ENCODE data around the gene FXYD3. TPM values are rescaled to one million over a fixed set of nuclear protein-coding genes. Genes with fewer than 3 reads are reported as not detected.
A peak's percentile ranks its signal among the peaks of the same experiment; 100 is the strongest.

The FXYD3 gene
- total and polyA plus RNA-seq, 2 of the 13 experiments (the other 11 are each of a cell fraction or from before 2014, with no cell fraction given) = 4.9 TPM; not detected in 1

DNA sequence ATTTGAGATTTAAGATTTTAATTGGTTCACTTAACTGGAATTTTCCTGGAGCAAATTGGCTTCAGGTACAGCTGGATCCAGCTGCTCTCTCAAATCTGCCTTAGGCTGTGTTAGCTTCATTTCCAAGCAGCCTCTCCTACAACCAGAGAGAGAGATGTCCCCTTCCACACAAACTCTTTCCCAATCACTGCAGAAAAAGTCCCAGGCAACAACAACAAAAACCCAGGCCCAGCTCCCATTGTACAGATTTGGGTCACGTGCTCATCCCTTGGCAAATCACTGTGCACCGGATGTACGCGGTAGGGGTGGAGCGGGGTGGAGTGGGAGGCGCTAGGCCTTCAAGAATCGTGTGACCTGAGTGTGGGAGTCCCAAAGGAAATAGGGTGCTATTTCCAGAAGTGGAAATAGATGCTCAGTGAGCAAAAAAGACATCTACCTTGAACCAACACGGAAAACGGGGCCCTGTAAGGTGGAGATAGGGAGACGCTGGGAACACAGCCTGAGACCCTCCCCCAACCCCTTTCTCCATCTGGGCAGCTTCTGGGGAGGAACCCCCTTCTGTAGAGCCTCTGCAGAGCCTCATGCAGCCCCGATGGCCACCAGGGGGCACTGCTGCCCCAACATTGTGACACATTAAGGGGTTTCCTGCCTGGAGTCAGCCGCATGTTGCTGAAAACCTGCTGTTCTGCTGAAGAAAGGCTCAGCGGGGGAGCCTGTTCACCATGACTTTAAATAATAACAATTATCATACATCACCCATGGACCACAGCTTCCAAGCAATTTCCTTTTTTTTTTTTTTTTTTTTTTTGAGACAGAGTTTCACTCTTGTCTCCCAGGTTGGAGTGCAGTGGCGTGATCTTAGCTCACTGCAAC is 48.7 kb upstream of the FXYD3 start (continued):
- TF ChIP-seq PRMT3 (CRISPR knock-in tag; IDR thresholded peaks at IDR 0.05; ENCODE audit: borderline replicate concordance, low read depth) (no peak), ZNF235 (CRISPR knock-in tag; IDR thresholded peaks at IDR 0.05; ENCODE audit: borderline replicate concordance) (no peak; the same call in 1 of the 2 replicates), HDAC1 (CRISPR knock-in tag; IDR thresholded peaks at IDR 0.05) (no peak), NFATC3 (CRISPR knock-in tag; IDR thresholded peaks at IDR 0.05) (no peak), ZNF432 (CRISPR knock-in tag; IDR thresholded peaks at IDR 0.05; ENCODE audit: borderline replicate concordance) (no peak), IRF2 (CRISPR knock-in tag; IDR thresholded peaks at IDR 0.05) (no peak), NR2F1 (CRISPR knock-in tag; IDR thresholded peaks at IDR 0.05) (peak in 1 of 2 experiments; percentile 16; a peak in 1 of 4 replicates), MAFK (conservative IDR thresholded peaks at IDR 0.05 in 1 of 2, IDR thresholded peaks at IDR 0.05 in 1 of 2; ENCODE audit: low read length in 2 of 2) (no peak), NR2C2 (CRISPR knock-in tag; IDR thresholded peaks at IDR 0.05; ENCODE audit: borderline replicate concordance) (no peak), PRPF4 (IDR thresholded peaks at IDR 0.05; ENCODE audit: low read depth, low read length, poor library complexity, severe bottlenecking) (no peak), EEA1 (CRISPR knock-in tag; IDR thresholded peaks at IDR 0.05; ENCODE audit: borderline replicate concordance) (no peak), GATAD2A (CRISPR knock-in tag; IDR thresholded peaks at IDR 0.05) (peak; percentile 15; the same call in 1 of the 2 replicates), RAD51 (IDR thresholded peaks at IDR 0.05; ENCODE audit: borderline replicate concordance) (peak; percentile 89), NR2F2 (IDR thresholded peaks at IDR 0.05; ENCODE audit: borderline replicate concordance, low read depth) (no peak), KDM2A (CRISPR knock-in tag; IDR thresholded peaks at IDR 0.05; ENCODE audit: borderline replicate concordance, low read depth) (peak; percentile 58; the same call in 1 of the 2 replicates)
- TF ChIP-seq, protein P1, sequence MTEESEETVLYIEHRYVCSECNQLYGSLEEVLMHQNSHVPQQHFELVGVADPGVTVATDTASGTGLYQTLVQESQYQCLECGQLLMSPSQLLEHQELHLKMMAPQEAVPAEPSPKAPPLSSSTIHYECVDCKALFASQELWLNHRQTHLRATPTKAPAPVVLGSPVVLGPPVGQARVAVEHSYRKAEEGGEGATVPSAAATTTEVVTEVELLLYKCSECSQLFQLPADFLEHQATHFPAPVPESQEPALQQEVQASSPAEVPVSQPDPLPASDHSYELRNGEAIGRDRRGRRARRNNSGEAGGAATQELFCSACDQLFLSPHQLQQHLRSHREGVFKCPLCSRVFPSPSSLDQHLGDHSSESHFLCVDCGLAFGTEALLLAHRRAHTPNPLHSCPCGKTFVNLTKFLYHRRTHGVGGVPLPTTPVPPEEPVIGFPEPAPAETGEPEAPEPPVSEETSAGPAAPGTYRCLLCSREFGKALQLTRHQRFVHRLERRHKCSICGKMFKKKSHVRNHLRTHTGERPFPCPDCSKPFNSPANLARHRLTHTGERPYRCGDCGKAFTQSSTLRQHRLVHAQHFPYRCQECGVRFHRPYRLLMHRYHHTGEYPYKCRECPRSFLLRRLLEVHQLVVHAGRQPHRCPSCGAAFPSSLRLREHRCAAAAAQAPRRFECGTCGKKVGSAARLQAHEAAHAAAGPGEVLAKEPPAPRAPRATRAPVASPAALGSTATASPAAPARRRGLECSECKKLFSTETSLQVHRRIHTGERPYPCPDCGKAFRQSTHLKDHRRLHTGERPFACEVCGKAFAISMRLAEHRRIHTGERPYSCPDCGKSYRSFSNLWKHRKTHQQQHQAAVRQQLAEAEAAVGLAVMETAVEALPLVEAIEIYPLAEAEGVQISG (CRISPR knock-in tag; IDR thresholded peaks at IDR 0.05) = 0 out of 2 replicates have a peak, but pooled peaks have one; percentile 15
- TF ChIP-seq, protein P2, sequence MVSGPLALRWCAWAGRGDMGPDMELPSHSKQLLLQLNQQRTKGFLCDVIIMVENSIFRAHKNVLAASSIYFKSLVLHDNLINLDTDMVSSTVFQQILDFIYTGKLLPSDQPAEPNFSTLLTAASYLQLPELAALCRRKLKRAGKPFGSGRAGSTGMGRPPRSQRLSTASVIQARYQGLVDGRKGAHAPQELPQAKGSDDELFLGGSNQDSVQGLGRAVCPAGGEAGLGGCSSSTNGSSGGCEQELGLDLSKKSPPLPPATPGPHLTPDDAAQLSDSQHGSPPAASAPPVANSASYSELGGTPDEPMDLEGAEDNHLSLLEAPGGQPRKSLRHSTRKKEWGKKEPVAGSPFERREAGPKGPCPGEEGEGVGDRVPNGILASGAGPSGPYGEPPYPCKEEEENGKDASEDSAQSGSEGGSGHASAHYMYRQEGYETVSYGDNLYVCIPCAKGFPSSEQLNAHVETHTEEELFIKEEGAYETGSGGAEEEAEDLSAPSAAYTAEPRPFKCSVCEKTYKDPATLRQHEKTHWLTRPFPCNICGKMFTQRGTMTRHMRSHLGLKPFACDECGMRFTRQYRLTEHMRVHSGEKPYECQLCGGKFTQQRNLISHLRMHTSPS (CRISPR knock-in tag; IDR thresholded peaks at IDR 0.05; ENCODE audit: low read depth) = no peak
- TF ChIP-seq, protein P3, sequence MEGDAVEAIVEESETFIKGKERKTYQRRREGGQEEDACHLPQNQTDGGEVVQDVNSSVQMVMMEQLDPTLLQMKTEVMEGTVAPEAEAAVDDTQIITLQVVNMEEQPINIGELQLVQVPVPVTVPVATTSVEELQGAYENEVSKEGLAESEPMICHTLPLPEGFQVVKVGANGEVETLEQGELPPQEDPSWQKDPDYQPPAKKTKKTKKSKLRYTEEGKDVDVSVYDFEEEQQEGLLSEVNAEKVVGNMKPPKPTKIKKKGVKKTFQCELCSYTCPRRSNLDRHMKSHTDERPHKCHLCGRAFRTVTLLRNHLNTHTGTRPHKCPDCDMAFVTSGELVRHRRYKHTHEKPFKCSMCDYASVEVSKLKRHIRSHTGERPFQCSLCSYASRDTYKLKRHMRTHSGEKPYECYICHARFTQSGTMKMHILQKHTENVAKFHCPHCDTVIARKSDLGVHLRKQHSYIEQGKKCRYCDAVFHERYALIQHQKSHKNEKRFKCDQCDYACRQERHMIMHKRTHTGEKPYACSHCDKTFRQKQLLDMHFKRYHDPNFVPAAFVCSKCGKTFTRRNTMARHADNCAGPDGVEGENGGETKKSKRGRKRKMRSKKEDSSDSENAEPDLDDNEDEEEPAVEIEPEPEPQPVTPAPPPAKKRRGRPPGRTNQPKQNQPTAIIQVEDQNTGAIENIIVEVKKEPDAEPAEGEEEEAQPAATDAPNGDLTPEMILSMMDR (CRISPR knock-in tag; IDR thresholded peaks at IDR 0.05) = peak; percentile 96
